A673 (cell line): ENCODE measurements around the gene RMRP. TPM values are rescaled to one million over a fixed set of nuclear protein-coding genes. Genes with fewer than 3 reads are reported as not detected.
A peak's percentile ranks its signal among the peaks of the same experiment; 100 is the strongest.

Source experiments
- BruUV-seq: library from RNA; stranded (reverse); fragments of 400-500 nt; replicated peaks from 2 replicates; lab custom pipeline; 2021; lab: Mats Ljungman, UMichigan
- CTCF ChIA-PET: fragments of 300-600 bp; sonication (Branson Sonifier 250); formaldehyde crosslinking; loops from one replicate; lab custom pipeline; 2022; ENCODE audit warnings: antibody characterized with exemption; lab: Charles Lee
- POLR2A ChIA-PET: fragments of 300-600 bp; sonication (Branson Sonifier 250); formaldehyde crosslinking; loops from one replicate; lab custom pipeline; 2022; ENCODE audit warnings: antibody characterized with exemption; ENCODE audit not compliant: low non-redundant PET; lab: Charles Lee
- DNase-seq: peaks from one replicate; pipeline ENCODE4 v3.0.0-alpha.2; 2015; ENCODE audit warnings: low spot score
- H3K27ac ChIP-seq: fragments of 200-600 bp; sonication (generic); 2 replicates; pipeline ENCODE4 v1.5.1; 2016; ENCODE audit warnings: mixed run types, low read depth, mild to moderate bottlenecking, mixed read lengths, antibody characterized with exemption, low read length; ENCODE audit not compliant: poor library complexity, severe bottlenecking
- H3K27me3 ChIP-seq: fragments of 200-600 bp; sonication (generic); replicated peaks from 2 replicates; pipeline ENCODE4 v1.6.1; 2017; ENCODE audit warnings: mixed run types, low read depth, mild to moderate bottlenecking, mixed read lengths, antibody characterized with exemption, low read length; ENCODE audit not compliant: insufficient read depth, poor library complexity
- H3K36me3 ChIP-seq: fragments of 200-600 bp; sonication (generic); 2 replicates; pipeline ENCODE4 v1.6.1; 2016; ENCODE audit warnings: mixed run types, mild to moderate bottlenecking, mixed read lengths, antibody characterized with exemption, low read length; ENCODE audit not compliant: insufficient read depth, poor library complexity, severe bottlenecking
- H3K4me1 ChIP-seq: fragments of 200-600 bp; sonication (generic); 2 replicates; pipeline ENCODE4 v1.6.1; 2017; ENCODE audit warnings: mixed run types, mild to moderate bottlenecking, mixed read lengths, antibody characterized with exemption, low read length; ENCODE audit not compliant: insufficient read depth, poor library complexity, severe bottlenecking
- H3K4me3 ChIP-seq: fragments of 200-600 bp; sonication (generic); 2 replicates; pipeline ENCODE4 v1.5.1; 2016; ENCODE audit warnings: low read depth, mixed run types, mild to moderate bottlenecking, mixed read lengths, low read length; ENCODE audit not compliant: poor library complexity, severe bottlenecking
- H3K9me3 ChIP-seq: fragments of 200-600 bp; sonication (generic); 2 replicates; pipeline ENCODE4 v1.6.1; 2016; ENCODE audit warnings: mixed run types, low read depth, mild to moderate bottlenecking, mixed read lengths, antibody characterized with exemption, low read length; ENCODE audit not compliant: poor library complexity, severe bottlenecking
- EZH2 ChIP-seq: fragments of 200-600 bp; sonication (generic); IDR thresholded peaks from 2 replicates; pipeline ENCODE4 v1.6.1; 2017; ENCODE audit warnings: borderline replicate concordance, low read depth, mild to moderate bottlenecking, mixed read lengths, antibody characterized with exemption, low read length; ENCODE audit not compliant: poor library complexity, severe bottlenecking
- intact Hi-C: fragments of 100-400 bp; cut with micrococcal nuclease; formaldehyde crosslinking; loops from one replicate; pipeline ENCODE4 v1.10.0; 2022; ENCODE audit not compliant: unreplicated experiment
- total RNA-seq: library from RNA; stranded (reverse); gene quantifications from 2 replicates; pipeline ENCODE4 v1.2.3, GENCODE V29; 2021
- TF ChIP-seq, protein P1 (sequence below): fragments of 300-800, 200-600 bp; sonication (generic); conservative IDR thresholded peaks from 2 replicates; pipeline ENCODE4 v1.5.1; 2017; ENCODE audit warnings: low read depth, mild to moderate bottlenecking, antibody characterized with exemption, low read length, moderate library complexity, mixed read lengths

The RMRP gene
- total RNA-seq, 1 experiment from 2014 or later: 13,531 TPM

DNA sequence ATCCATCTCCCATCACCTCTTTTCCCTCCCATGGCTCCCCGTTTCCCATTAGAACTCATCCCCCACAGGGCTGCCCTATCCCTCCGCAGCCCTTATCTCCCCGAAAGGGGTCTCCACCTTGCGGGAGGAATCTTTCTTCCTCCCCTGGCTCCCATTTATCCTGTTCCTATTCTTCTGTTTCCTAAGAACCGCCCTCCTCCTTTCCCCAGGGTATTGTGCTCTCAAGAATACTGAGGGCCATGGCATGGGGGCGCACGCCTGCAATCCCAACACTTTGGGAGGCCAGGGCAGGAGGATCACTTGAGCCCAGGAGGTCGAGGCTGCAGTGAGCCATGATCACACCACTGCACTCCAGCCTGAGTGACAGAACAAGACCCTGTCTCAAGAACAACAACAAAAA lies 40.3 kb downstream of the RMRP start:
- TF ChIP-seq, protein P1, sequence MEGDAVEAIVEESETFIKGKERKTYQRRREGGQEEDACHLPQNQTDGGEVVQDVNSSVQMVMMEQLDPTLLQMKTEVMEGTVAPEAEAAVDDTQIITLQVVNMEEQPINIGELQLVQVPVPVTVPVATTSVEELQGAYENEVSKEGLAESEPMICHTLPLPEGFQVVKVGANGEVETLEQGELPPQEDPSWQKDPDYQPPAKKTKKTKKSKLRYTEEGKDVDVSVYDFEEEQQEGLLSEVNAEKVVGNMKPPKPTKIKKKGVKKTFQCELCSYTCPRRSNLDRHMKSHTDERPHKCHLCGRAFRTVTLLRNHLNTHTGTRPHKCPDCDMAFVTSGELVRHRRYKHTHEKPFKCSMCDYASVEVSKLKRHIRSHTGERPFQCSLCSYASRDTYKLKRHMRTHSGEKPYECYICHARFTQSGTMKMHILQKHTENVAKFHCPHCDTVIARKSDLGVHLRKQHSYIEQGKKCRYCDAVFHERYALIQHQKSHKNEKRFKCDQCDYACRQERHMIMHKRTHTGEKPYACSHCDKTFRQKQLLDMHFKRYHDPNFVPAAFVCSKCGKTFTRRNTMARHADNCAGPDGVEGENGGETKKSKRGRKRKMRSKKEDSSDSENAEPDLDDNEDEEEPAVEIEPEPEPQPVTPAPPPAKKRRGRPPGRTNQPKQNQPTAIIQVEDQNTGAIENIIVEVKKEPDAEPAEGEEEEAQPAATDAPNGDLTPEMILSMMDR: no peak
- no peak for TF ChIP-seq EZH2
- no peaks in the 10 kb centered on the region for H3K9me3 ChIP-seq
- intact Hi-C loops: no loop called here
- peaks cover 26% of the 10 kb centered on the region for H3K27me3 ChIP-seq
- POLR2A ChIA-PET: no interaction called here
- H3K27ac ChIP-seq: no peak overlapping the region
- peak overlapping the region; percentile 33 for H3K4me3 ChIP-seq
- no peaks in the 10 kb centered on the region for H3K36me3 ChIP-seq
- no TSS peak for BruUV-seq
- H3K4me1 ChIP-seq: no peaks in the 10 kb centered on the region
- DNase-seq: no peak
- CTCF ChIA-PET: no interaction called here

DNA sequence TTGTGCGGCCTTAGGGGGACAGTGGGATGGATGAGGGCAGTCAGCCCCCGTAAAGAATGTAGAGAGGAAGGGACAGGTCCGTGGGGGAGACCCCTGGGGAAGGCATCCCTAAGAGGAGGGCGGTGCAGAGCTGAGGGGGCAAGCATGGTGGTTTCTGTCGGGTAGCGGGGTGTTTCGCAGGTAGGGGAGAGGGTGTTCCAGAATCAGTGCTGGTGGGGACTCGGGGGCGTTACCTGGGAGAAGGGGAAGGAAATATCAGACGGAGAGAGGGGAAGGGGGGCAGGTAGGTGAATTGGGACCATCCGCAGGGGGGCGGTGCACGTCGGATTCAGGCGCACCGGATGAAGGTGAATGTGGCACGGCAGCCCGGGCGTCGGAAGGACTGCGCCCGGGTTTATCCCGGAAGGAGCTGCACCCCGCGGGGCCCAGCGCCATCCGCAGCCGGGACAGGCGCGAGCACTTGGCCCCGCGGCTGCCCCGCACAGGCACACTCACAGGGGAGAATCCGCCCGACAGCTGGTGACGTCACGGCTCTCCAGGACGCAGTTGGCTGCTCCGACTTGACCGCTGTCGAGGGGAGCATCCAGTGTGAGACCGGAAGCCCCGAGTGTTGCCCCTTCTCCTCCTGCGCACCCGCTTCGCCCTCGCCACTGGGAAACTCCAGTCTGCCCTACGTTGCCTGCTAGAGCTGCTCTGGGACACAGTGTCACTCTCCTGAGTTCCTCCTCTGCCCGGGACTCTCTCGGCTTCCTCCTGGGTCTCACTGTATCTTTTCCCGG lies 40.9 kb downstream of the RMRP start:
- Histone ChIP-seq H3K36me3 (no peaks in the 10 kb centered on the region), H3K27ac (no peak overlapping the region), H3K9me3 (no peaks in the 10 kb centered on the region), H3K4me3 (peak overlapping the region; percentile 33), H3K4me1 (no peaks in the 10 kb centered on the region), H3K27me3 (peaks cover 26% of the 10 kb centered on the region)
- POLR2A ChIA-PET: no interaction called here
- intact Hi-C loops: no loop called here
- TF ChIP-seq, protein P1: no peak
- no peak for TF ChIP-seq EZH2
- no peak for DNase-seq
- BruUV-seq: no TSS peak
- CTCF ChIA-PET: no interaction called here

DNA sequence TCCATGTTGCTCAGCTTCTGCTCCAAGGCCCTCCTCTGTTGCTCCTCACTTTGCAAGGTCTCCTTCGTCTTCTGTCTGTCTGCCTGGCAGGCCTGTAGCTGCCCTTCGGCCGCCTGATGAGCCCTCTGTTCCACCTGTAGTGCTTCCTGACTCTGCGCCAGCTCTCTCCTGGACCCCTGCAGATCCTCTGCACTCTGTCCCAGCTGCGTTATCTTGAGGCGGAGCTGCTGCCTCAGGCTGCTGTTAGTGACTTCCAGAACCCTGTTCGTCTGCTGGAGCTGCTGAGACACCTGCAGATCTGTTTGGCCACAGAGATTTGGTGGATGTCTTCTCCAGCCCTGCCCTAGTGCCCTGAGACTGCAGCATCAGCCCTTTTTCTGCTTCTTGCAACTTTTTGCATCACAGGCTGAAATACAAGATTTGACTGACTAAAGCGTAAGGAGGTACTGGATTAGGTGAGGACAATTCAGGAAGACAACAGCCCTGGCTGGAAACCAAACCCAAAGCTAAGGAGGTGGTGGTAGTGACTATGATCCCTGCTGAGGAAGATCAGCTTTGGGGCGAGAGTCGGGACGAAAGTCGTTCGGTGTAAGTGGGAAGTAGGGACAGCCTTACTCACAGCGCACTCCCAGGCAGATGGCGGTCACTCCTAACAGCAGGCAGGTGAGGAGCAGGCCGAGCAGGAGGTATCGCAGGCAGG lies 41.7 kb downstream of the RMRP start:
- no peaks in the 10 kb centered on the region for H3K36me3 ChIP-seq
- CTCF ChIA-PET: interaction anchor here (0.8 kb wide), 1 partner anchor 12 kb away, joined by 3 read pairs; no protein-coding TSS in a partner anchor
- H3K27ac ChIP-seq: no peak overlapping the region
- POLR2A ChIA-PET: no interaction called here
- H3K9me3 ChIP-seq: no peaks in the 10 kb centered on the region
- intact Hi-C loops: no loop called here
- BruUV-seq: no TSS peak
- DNase-seq: no peak
- H3K27me3 ChIP-seq: peaks cover 26% of the 10 kb centered on the region
- no peaks in the 10 kb centered on the region for H3K4me1 ChIP-seq
- TF ChIP-seq, protein P1: no peak
- TF ChIP-seq EZH2: no peak
- H3K4me3 ChIP-seq: no peak overlapping the region
